C4-2B (cell line): ENCODE measurements around the gene DEAF1.

Experiments
- CTCF ChIP-seq: fragments of 450-650 bp; conservative IDR thresholded peaks from 2 replicates; pipeline ENCODE4 v1.5.1; 2017; ENCODE audit warnings: mild to moderate bottlenecking
- ZFX ChIP-seq: fragments of 450-650 bp; IDR thresholded peaks from 2 replicates; pipeline ENCODE4 v1.6.1; 2017

DNA sequence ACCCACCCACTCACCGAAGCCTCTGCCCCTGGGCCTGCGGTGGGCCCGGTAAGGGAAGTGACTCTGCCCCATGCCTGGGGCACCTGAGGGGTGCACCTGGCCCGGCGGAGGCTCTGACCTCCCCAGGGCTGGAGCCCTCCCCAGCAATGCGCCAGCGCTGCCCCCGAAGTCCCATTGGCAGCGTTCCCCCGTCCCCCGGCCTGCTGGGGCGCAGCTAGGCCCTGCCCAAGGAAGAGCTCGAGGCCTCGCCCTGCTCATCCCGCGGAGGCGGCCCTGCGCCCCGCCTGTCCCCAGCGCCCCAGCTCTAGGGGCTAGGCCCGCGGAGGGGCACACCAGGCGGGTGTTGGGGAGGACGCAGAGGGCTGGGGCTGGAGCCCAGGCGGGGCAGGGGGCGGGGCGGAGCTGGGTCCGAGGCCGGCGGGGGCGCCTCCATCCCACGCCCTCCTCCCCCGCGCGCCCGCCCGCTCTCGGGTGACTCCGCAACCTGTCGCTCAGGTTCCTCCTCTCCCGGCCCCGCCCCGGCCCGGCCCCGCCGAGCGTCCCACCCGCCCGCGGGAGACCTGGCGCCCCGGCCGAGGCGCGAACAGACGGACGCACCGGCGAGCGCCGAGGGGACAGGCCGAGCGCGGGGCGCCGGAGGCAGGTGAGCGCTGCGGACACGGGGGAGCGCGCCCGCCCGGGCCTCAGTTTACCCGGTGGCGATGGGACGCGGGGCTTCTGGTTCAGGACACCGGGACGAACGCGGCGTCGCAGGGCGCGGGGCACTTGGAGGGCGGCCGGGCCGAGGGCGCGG, 10.8 kb upstream of the DEAF1 start, which contains the start of gene EPS8L2:
- TF ChIP-seq CTCF (no peak), ZFX (peak; percentile 25; the same call in 1 of the 2 replicates)
